Fibroblast of lung (primary cell): ENCODE data around the gene OR52N5. TPM values are rescaled to one million over a fixed set of nuclear protein-coding genes. Genes with fewer than 3 reads are reported as not detected.
A peak's percentile ranks its signal among the peaks of the same experiment; 100 is the strongest.

Source experiments
- DNase-seq, 2 donors: peaks; one replicate each; pipeline versions ENCODE4 v3.0.0 to v3.0.0-alpha.2; 2010; ENCODE audit warnings: low read depth in 2 of 2
- H2AFZ ChIP-seq: 2 replicates; pipeline ENCODE4 v1.5.1; 2012; ENCODE audit warnings: low read length, control low read depth, inconsistent platforms
- H3K27ac ChIP-seq: 2 replicates; pipeline ENCODE4 v1.5.1; 2011; ENCODE audit warnings: low read length, control low read depth; ENCODE audit not compliant: insufficient read depth
- H3K27me3 ChIP-seq: 2 replicates; pipeline ENCODE4 v1.5.1; 2011; ENCODE audit warnings: mild to moderate bottlenecking, low read length; ENCODE audit not compliant: control insufficient read depth, insufficient read depth
- H3K36me3 ChIP-seq: 2 replicates; pipeline ENCODE4 v1.5.1; 2011; ENCODE audit warnings: low read length; ENCODE audit not compliant: control insufficient read depth, insufficient read depth
- H3K4me1 ChIP-seq: 2 replicates; pipeline ENCODE4 v1.5.1; 2011; ENCODE audit warnings: low read length; ENCODE audit not compliant: control insufficient read depth, insufficient read depth; ENCODE audit errors: extremely low read depth
- H3K4me2 ChIP-seq: 2 replicates; pipeline ENCODE4 v1.5.1; 2011; ENCODE audit warnings: low read length, control low read depth; ENCODE audit not compliant: insufficient read depth; ENCODE audit errors: extremely low read depth
- H3K4me3 ChIP-seq, 4 experiments: fragments of 200-600 bp in 1 of 4; sonication (generic) in 1 of 4; replicated peaks in 1 of 4; 2 replicates each; pipeline ENCODE4 v1.5.1; 2011 to 2016; ENCODE audit warnings: low read length in 4 of 4, low read depth in 3 of 4, mild to moderate bottlenecking in 3 of 4, control low read depth in 2 of 4, inconsistent platforms in 1 of 4, mixed read lengths in 1 of 4; ENCODE audit not compliant: insufficient read depth in 1 of 4; ENCODE audit errors: control extremely low read depth in 1 of 4
- H3K79me2 ChIP-seq: 2 replicates; pipeline ENCODE4 v1.5.1; 2012; ENCODE audit warnings: mild to moderate bottlenecking, low read length, inconsistent platforms; ENCODE audit not compliant: control insufficient read depth, insufficient read depth
- H3K9ac ChIP-seq: 2 replicates; pipeline ENCODE4 v1.5.1; 2011; ENCODE audit warnings: mild to moderate bottlenecking, low read length, control low read depth; ENCODE audit not compliant: insufficient read depth
- H3K9me3 ChIP-seq: 2 replicates; pipeline ENCODE4 v1.5.1; 2012; ENCODE audit warnings: low read depth, low read length; ENCODE audit not compliant: control insufficient read depth, insufficient read depth
- H4K20me1 ChIP-seq: 2 replicates; pipeline ENCODE4 v1.5.1; 2011; ENCODE audit warnings: low read length; ENCODE audit not compliant: control insufficient read depth, insufficient read depth; ENCODE audit errors: extremely low read depth
- CTCF ChIP-seq, 2 donors: IDR thresholded peaks in 1 of 2; conservative IDR thresholded peaks in 1 of 2; 1 replicate in 1 of 2; 2 replicates in 1 of 2; pipeline ENCODE4 v1.5.1; 2011 to 2012; ENCODE audit warnings: low read length in 2 of 2, control low read depth in 1 of 2, inconsistent platforms in 1 of 2, low read depth in 1 of 2, mild to moderate bottlenecking in 1 of 2
- EZH2 ChIP-seq: IDR thresholded peaks from 2 replicates; pipeline ENCODE4 v1.5.1; 2012; ENCODE audit warnings: low read length, control low read depth, mild to moderate bottlenecking; ENCODE audit errors: missing control alignments
- polyA minus RNA-seq: library from RNA; depleted of rRNA, polyadenylated mRNA; stranded (reverse); fragments of >200 nt; gene quantifications from 2 replicates; pipeline ENCODE4 v1.2.3, GENCODE V29; 2011; ENCODE audit warnings: low replicate concordance
- polyA plus RNA-seq, 2 donors: library from polyadenylated mRNA; depleted of rRNA in 1 of 2; stranded (reverse) in 1 of 2; unstranded in 1 of 2; fragments of >200 nt; gene quantifications; 2 replicates each; pipeline ENCODE4 v1.2.1, GENCODE V29; 2011 to 2012; ENCODE audit warnings: missing spikeins in 1 of 2
- total RNA-seq: library from RNA; depleted of rRNA; stranded (reverse); fragments of >200 nt; gene quantifications from 2 replicates; pipeline ENCODE4 v1.2.1, GENCODE V29; 2014

The OR52N5 gene
- total RNA-seq (not detected in 2 replicates), polyA plus RNA-seq (not detected in 2 replicates), polyA minus RNA-seq (not detected in 2 replicates)
- not detected in 2 replicates for polyA plus RNA-seq (2012)

DNA sequence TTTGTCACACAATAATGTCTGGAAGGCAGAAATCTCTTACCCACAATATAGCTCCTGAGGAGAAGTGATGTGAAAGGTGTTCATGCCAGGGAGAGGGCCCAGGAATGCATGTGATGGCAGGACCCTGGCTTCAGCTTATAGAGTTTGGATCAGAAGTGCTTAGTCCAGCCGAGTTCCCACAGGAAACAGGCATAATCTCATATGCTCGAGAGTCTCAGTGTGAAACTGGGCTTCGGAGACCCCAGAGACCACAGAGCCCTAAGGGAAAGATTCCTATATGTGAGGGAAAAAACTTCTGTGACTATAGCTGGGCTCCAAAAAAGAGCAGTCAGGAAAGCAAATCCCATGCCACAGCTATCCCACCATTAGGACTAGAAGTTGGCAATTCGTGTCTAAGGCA, at the start of gene OR52N5:
OR52N5 (minus strand) TSS at position 101 of the 400 bp plus-strand sequence. CDS start 4,721 bp downstream, outside the sequence.
- Histone ChIP-seq H2AFZ (no peak within 1 kb of the TSS), H3K9ac (no peak within 1 kb of the TSS), H3K27me3 (no peaks in the 10 kb centered on the region), H3K36me3 (no peaks in the 10 kb centered on the region), H3K79me2 (no peaks in the 10 kb centered on the region), H3K4me2 (no peak within 1 kb of the TSS), H3K9me3 (no peaks in the 10 kb centered on the region), H3K4me3 (no peak within 1 kb of the TSS), H3K27ac (no peak within 1 kb of the TSS), H4K20me1 (no peaks in the 10 kb centered on the region), H3K4me1 (no peaks in the 10 kb centered on the region)
- no peak for TF ChIP-seq CTCF (conservative IDR thresholded peaks at IDR 0.05 in 1 of 2, IDR thresholded peaks at IDR 0.05 in 1 of 2; ENCODE audit: low read depth in 1 of 2, low read length in 2 of 2)
- TF ChIP-seq EZH2 = no peak
- DNase-seq = no peak

DNA sequence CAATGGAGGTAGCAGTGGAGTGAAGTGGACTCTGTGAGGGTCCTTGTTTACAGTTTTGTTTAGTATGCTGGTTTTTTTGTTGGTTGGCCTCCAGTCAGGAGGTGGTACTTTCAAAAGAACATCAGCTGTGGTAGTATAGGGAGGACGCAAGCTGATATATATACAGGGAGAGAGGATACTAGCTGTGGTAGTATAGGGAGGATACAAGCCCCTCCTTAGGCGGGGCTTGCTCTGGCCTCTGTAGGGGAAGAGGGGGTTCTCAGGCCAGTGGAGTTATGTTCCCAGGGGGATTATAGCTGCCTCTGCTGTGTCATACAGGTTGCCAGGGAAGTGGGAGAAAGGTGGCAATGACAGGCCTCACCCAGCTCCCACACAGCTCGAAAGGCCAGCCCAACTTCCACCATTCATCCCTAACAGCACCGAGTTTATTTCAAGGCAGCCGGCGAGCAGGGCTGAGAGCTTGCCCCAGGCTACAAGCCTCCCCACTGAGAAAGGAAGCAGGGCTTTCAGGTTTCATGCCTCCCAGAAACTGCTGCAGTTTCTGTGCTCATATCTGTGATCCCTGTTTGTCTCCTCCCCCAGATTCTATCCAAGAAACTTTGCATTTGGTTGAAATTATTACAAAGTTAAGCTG, 48.2 kb upstream of the OR52N5 start:
- Histone ChIP-seq H3K4me2 (no peak overlapping the region), H3K36me3 (no peaks in the 10 kb centered on the region), H3K9me3 (no peaks in the 10 kb centered on the region), H4K20me1 (no peaks in the 10 kb centered on the region), H3K9ac (no peak overlapping the region), H3K4me3 (no peak overlapping the region), H3K79me2 (no peaks in the 10 kb centered on the region), H3K27me3 (no peaks in the 10 kb centered on the region), H2AFZ (no peak overlapping the region), H3K4me1 (no peaks in the 10 kb centered on the region), H3K27ac (no peak overlapping the region)
- TF ChIP-seq CTCF (conservative IDR thresholded peaks at IDR 0.05 in 1 of 2, IDR thresholded peaks at IDR 0.05 in 1 of 2; ENCODE audit: low read depth in 1 of 2, low read length in 2 of 2) (no peak), EZH2 (no peak)
- DNase-seq = no peak

- Histone ChIP-seq H2AFZ (peak overlapping the region; percentile 36), H3K27me3 (no peaks in the 10 kb centered on the region), H3K4me3 (peak overlapping the region in 1 of 4 experiments; percentile 27), H3K4me1 (no peaks in the 10 kb centered on the region), H4K20me1 (no peaks in the 10 kb centered on the region), H3K9ac (no peak overlapping the region), H3K27ac (no peak overlapping the region), H3K9me3 (no peaks in the 10 kb centered on the region), H3K79me2 (no peaks in the 10 kb centered on the region), H3K36me3 (no peaks in the 10 kb centered on the region), H3K4me2 (no peak overlapping the region)
- no peak for DNase-seq
- TF ChIP-seq CTCF (conservative IDR thresholded peaks at IDR 0.05 in 1 of 2, IDR thresholded peaks at IDR 0.05 in 1 of 2; ENCODE audit: low read depth in 1 of 2, low read length in 2 of 2) = no peak
- no peak for TF ChIP-seq EZH2
These were observed 35.2 kb upstream of the OR52N5 start for GRCh38 chr11:5818245-5818886.
